ENCODE results near the gene CDH15. TPM values are rescaled to one million over a fixed set of nuclear protein-coding genes. Genes with fewer than 3 reads are reported as not detected.

CDH15 gene
- total and polyA plus RNA-seq, 9 of the 15 experiments (the other 6 are each of a cell fraction or from before 2014, with no cell fraction given) = 0.07 to 0.18 TPM; not detected in 7

DNA sequence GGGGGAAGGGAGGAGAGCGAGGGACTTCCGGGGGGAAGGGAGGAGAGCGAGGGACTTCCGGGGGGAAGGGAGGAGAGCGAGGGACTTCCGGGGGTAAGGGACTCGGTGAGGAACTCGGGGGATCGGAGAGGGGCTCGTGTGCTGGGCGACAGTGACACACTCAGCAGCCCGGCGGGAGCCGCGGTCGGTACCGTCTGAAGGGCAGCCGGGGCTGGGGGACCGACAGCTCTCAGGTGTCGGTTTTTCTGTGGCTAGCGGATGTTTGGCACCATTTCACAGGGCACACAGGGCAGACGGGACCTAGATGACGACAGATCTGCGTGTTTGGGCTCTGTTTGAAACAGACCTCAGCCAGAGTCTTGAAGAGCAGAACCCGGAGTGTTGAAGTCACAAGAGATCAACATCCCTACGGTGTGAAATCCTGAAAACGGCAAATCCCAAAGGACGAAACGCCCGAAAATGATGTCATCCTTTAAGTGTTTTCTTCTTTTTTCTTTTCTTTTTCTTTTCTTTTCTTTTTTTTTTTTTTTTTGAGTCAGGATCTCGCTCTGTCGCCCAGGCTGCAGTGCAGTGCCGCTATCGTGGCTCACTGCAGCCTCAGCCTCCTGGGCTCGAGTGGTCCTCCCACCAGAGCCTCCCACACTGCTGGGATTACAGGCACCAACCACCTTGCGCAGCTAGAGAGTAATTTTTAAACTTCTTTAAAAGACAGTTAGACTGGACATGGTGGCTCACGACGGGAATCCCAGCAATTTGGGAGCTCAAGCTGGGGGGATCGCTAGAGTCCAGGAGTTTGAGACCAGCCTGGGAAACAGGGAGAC, 69.8 kb downstream of the CDH15 start (continued):
- TF ChIP-seq SMAD1 (IDR thresholded peaks at IDR 0.05; ENCODE audit: low read depth, low read length, partially characterized antibody) (peak; percentile 22), SMARCA5 (IDR thresholded peaks at IDR 0.05) (peak; percentile 80)

DNA sequence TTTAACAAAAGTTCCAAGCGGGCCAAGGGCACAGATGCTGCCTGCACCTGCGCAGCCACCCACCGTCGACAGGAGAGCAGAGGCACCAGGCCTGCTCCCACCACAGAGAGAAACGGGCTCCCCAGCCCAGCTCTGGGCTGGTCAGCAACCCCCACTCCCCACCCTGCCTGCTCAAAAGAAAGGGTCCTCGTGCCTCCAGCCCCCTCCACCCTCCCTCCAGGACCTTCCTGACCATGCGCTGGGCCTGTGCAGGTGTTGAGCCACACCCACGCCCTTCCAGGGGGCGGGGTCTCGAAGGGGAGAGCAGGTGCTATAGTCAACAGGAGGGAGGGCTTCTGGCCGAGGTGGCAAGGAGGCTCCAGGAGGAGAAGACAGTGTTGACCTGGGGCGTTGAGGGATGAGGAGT, 71.2 kb downstream of the CDH15 start:
- POLR2A ChIA-PET = interaction anchor here (1.2 kb wide), 1 partner anchor 83 kb away, joined by 3 read pairs; no protein-coding TSS in a partner anchor
- Histone ChIP-seq H3K9me1 (ENCODE audit: control insufficient read depth, insufficient read depth, low read length) (no peaks in the 10 kb centered on the region), H2AFZ (ENCODE audit: low read depth, low read length) (no peak overlapping the region), H3K4me2 (ENCODE audit: insufficient read depth, low read length) (no peak overlapping the region), H3K27ac (ENCODE audit: extremely low read depth, low read depth, low read length) (no peak overlapping the region), H3K79me2 (ENCODE audit: control insufficient read depth, insufficient read depth, low read length) (peaks cover 7% of the 10 kb centered on the region), H3K9me3 (replicated peaks; ENCODE audit: control insufficient read depth, insufficient read depth, low read depth, low read length) (peaks cover 4% of the 10 kb centered on the region), H3K27me3 (ENCODE audit: control insufficient read depth in 2 of 2, insufficient read depth in 2 of 2, low read length in 2 of 2) (no peaks in the 10 kb centered on the region), H3K9ac (ENCODE audit: insufficient read depth in 1 of 2, low read depth in 2 of 2, low read length in 2 of 2) (peak overlapping the region in 1 of 2 experiments; percentile 68; a peak in 2 of 4 replicates), H4K20me1 (replicated peaks; ENCODE audit: control insufficient read depth, insufficient read depth, low read length) (no peaks in the 10 kb centered on the region), H3K36me3 (ENCODE audit: control insufficient read depth, insufficient read depth, low read length) (no peaks in the 10 kb centered on the region), H3K4me1 (replicated peaks in 1 of 2; ENCODE audit: control insufficient read depth in 2 of 2, insufficient read depth in 2 of 2, low read length in 2 of 2) (peaks cover 0 to 39% of the 10 kb centered on the region in 2 experiments; a peak in 3 of 5 replicates), H3K4me3 (no peak overlapping the region)
- ATAC-seq (no peak), FAIRE-seq (no peak), DNase-seq (ENCODE audit: extremely low read depth in 1 of 4, low spot score in 3 of 4) (no peak)
- CTCF ChIA-PET (ENCODE audit: low intra/inter-chr PET ratio) = no interaction called here
- intact Hi-C loops (cut with micrococcal nuclease) = no loop called here
- 53% methylated on average over 9 of the region's 12 CpGs for WGBS (ENCODE audit: insufficient coverage, low coverage, missing lambda C conversion rate)
- in situ Hi-C loops (cut with MboI) = no loop called here
- no TSS peak for BruUV-seq (replicated peaks)
- peak; percentile 37; the same call in 1 of the 2 replicates for TF ChIP-seq POLR2A (conservative IDR thresholded peaks at IDR 0.05)
- no peak for TF ChIP-seq ZNF146 (CRISPR knock-in tag; IDR thresholded peaks at IDR 0.05; ENCODE audit: unreplicated experiment)
- TF ChIP-seq IRF2 (CRISPR knock-in tag; IDR thresholded peaks at IDR 0.05) = no peak
- TF ChIP-seq HIVEP1 (CRISPR knock-in tag; IDR thresholded peaks at IDR 0.05) = no peak
- TF ChIP-seq, protein P1, sequence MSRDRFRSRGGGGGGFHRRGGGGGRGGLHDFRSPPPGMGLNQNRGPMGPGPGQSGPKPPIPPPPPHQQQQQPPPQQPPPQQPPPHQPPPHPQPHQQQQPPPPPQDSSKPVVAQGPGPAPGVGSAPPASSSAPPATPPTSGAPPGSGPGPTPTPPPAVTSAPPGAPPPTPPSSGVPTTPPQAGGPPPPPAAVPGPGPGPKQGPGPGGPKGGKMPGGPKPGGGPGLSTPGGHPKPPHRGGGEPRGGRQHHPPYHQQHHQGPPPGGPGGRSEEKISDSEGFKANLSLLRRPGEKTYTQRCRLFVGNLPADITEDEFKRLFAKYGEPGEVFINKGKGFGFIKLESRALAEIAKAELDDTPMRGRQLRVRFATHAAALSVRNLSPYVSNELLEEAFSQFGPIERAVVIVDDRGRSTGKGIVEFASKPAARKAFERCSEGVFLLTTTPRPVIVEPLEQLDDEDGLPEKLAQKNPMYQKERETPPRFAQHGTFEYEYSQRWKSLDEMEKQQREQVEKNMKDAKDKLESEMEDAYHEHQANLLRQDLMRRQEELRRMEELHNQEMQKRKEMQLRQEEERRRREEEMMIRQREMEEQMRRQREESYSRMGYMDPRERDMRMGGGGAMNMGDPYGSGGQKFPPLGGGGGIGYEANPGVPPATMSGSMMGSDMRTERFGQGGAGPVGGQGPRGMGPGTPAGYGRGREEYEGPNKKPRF (IDR thresholded peaks at IDR 0.05; ENCODE audit: low read depth, low read length) = no peak
- TF ChIP-seq, protein P2, sequence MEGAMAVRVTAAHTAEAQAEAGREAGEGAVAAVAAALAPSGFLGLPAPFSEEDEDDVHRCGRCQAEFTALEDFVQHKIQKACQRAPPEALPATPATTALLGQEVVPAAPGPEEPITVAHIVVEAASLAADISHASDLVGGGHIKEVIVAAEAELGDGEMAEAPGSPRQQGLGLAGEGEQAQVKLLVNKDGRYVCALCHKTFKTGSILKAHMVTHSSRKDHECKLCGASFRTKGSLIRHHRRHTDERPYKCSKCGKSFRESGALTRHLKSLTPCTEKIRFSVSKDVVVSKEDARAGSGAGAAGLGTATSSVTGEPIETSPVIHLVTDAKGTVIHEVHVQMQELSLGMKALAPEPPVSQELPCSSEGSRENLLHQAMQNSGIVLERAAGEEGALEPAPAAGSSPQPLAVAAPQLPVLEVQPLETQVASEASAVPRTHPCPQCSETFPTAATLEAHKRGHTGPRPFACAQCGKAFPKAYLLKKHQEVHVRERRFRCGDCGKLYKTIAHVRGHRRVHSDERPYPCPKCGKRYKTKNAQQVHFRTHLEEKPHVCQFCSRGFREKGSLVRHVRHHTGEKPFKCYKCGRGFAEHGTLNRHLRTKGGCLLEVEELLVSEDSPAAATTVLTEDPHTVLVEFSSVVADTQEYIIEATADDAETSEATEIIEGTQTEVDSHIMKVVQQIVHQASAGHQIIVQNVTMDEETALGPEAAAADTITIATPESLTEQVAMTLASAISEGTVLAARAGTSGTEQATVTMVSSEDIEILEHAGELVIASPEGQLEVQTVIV (CRISPR knock-in tag; IDR thresholded peaks at IDR 0.05; ENCODE audit: borderline replicate concordance) = no peak
- TF ChIP-seq ZFP1 (CRISPR knock-in tag; IDR thresholded peaks at IDR 0.05) = no peak
- no peak for TF ChIP-seq GTF2A2 (tag; IDR thresholded peaks at IDR 0.05)
- TF ChIP-seq, protein P3, sequence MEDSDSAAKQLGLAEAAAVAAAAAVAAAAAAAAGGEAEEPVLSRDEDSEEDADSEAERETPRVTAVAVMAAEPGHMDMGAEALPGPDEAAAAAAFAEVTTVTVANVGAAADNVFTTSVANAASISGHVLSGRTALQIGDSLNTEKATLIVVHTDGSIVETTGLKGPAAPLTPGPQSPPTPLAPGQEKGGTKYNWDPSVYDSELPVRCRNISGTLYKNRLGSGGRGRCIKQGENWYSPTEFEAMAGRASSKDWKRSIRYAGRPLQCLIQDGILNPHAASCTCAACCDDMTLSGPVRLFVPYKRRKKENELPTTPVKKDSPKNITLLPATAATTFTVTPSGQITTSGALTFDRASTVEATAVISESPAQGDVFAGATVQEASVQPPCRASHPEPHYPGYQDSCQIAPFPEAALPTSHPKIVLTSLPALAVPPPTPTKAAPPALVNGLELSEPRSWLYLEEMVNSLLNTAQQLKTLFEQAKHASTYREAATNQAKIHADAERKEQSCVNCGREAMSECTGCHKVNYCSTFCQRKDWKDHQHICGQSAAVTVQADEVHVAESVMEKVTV (CRISPR knock-in tag; IDR thresholded peaks at IDR 0.05) = no peak
- TF ChIP-seq BRD9 (IDR thresholded peaks at IDR 0.05; ENCODE audit: low read depth, partially characterized antibody) = no peak
- peak; percentile 33; the same call in 1 of the 2 replicates for TF ChIP-seq RBFOX2 (IDR thresholded peaks at IDR 0.05; ENCODE audit: low read depth, low read length)

All from K562 (cell line).